ENCODE data around the gene CD74. TPM values are rescaled to one million over a fixed set of nuclear protein-coding genes. Genes with fewer than 3 reads are reported as not detected.

The CD74 gene
- total and polyA plus RNA-seq, 4 donors = 1,061 to 2,819 (median 1,720) TPM

GRCh38 chr5:150411245-150411979, 1.3 kb downstream of the CD74 start:
- Histone ChIP-seq H3K9ac (ENCODE audit: insufficient read depth in 1 of 2, low read length in 2 of 2) (peak overlapping the region in 1 of 2 donors; percentile 78), H3K4me3 (peak overlapping the region; percentile 55), H3K27ac (ENCODE audit: low read depth in 1 of 2, low read length in 1 of 2) (peak overlapping the region; percentile 24 to 98), H3K27me3 (ENCODE audit: control insufficient read depth in 3 of 3, insufficient read depth in 3 of 3, low read length in 2 of 3) (no peaks in the 10 kb centered on the region), H3K9me3 (ENCODE audit: control insufficient read depth in 4 of 4, insufficient read depth in 3 of 4, low read length in 3 of 4) (no peaks in the 10 kb centered on the region), H3K36me3 (ENCODE audit: control insufficient read depth in 4 of 4, insufficient read depth in 4 of 4, low read length in 4 of 4) (peaks cover 0 to 11% (median 0%) of the 10 kb centered on the region in 4 donors), H3K4me1 (ENCODE audit: control insufficient read depth in 5 of 5, insufficient read depth in 5 of 5, low read length in 5 of 5) (peaks cover 0 to 15% (median 2%) of the 10 kb centered on the region in 5 donors)
- ATAC-seq (ENCODE audit: insufficient read depth, low FRiP score) (peak; percentile 21), DNase-seq (peak in 2 of 3 donors; percentile 12 to 15)
- TF ChIP-seq, protein P1, sequence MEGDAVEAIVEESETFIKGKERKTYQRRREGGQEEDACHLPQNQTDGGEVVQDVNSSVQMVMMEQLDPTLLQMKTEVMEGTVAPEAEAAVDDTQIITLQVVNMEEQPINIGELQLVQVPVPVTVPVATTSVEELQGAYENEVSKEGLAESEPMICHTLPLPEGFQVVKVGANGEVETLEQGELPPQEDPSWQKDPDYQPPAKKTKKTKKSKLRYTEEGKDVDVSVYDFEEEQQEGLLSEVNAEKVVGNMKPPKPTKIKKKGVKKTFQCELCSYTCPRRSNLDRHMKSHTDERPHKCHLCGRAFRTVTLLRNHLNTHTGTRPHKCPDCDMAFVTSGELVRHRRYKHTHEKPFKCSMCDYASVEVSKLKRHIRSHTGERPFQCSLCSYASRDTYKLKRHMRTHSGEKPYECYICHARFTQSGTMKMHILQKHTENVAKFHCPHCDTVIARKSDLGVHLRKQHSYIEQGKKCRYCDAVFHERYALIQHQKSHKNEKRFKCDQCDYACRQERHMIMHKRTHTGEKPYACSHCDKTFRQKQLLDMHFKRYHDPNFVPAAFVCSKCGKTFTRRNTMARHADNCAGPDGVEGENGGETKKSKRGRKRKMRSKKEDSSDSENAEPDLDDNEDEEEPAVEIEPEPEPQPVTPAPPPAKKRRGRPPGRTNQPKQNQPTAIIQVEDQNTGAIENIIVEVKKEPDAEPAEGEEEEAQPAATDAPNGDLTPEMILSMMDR (IDR thresholded peaks at IDR 0.05; ENCODE audit: control extremely low read depth, extremely low read depth) = no peak
- WGBS, 2 donors = 33% methylated on average over 5 of the region's 5 CpGs

DNA sequence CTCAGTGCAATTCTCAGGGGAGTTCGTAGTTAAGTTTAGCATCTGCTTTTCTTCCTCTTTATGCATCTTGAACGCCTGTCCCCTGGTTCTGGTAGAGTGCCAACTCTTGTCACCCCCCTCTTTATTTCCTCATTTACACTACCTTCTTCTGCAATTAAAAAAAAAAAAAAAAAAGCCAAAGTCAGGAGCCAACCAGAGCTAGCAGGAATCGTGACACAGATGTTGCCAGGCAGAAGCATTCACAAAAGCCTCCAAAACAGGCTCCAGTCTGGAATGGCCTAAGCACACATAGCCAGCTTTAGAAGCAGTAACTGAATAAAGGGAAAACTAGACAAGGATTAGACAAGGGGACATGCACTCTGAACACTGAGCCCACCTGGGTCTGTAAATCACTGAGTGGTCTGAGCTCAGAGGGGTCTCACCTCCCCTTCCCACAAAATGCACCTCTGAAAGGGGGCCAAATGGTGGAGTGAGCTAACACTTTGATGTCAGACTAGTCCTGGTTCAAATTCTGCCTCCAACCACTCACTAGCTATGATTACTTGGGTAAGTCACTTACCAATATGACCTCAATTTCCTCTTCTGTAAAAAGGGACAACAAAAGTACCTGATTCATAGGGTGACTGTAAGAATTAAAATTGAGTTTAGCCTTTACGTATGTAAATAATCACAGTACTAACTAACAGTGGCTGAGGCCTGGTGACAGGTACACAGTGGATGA, 2.0 kb downstream of the CD74 start:
- TF ChIP-seq, protein P1 (IDR thresholded peaks at IDR 0.05; ENCODE audit: control extremely low read depth, extremely low read depth) = no peak
- peaks cover 0 to 14% (median 0%) of the 10 kb centered on the region in 4 donors for H3K36me3 ChIP-seq (ENCODE audit: control insufficient read depth in 4 of 4, insufficient read depth in 4 of 4, low read length in 4 of 4)
- peak overlapping the region; percentile 39 to 98 for H3K27ac ChIP-seq (ENCODE audit: low read depth in 1 of 2, low read length in 1 of 2)
- H3K9ac ChIP-seq (ENCODE audit: insufficient read depth in 1 of 2, low read length in 2 of 2) = peak overlapping the region in 1 of 2 donors; percentile 78
- peak; percentile 81 to 92 (median 89) for DNase-seq
- ATAC-seq (ENCODE audit: insufficient read depth, low FRiP score) = peak; percentile 32
- no peaks in the 10 kb centered on the region for H3K9me3 ChIP-seq (ENCODE audit: control insufficient read depth in 4 of 4, insufficient read depth in 3 of 4, low read length in 3 of 4)
- H3K4me3 ChIP-seq = peak overlapping the region; percentile 14
- H3K4me1 ChIP-seq (ENCODE audit: control insufficient read depth in 5 of 5, insufficient read depth in 5 of 5, low read length in 5 of 5) = peaks cover 0 to 15% (median 2%) of the 10 kb centered on the region in 5 donors
- H3K27me3 ChIP-seq (ENCODE audit: control insufficient read depth in 3 of 3, insufficient read depth in 3 of 3, low read length in 2 of 3) = no peaks in the 10 kb centered on the region
- 7% methylated on average over 4 of the region's 4 CpGs for WGBS, 2 donors

DNA sequence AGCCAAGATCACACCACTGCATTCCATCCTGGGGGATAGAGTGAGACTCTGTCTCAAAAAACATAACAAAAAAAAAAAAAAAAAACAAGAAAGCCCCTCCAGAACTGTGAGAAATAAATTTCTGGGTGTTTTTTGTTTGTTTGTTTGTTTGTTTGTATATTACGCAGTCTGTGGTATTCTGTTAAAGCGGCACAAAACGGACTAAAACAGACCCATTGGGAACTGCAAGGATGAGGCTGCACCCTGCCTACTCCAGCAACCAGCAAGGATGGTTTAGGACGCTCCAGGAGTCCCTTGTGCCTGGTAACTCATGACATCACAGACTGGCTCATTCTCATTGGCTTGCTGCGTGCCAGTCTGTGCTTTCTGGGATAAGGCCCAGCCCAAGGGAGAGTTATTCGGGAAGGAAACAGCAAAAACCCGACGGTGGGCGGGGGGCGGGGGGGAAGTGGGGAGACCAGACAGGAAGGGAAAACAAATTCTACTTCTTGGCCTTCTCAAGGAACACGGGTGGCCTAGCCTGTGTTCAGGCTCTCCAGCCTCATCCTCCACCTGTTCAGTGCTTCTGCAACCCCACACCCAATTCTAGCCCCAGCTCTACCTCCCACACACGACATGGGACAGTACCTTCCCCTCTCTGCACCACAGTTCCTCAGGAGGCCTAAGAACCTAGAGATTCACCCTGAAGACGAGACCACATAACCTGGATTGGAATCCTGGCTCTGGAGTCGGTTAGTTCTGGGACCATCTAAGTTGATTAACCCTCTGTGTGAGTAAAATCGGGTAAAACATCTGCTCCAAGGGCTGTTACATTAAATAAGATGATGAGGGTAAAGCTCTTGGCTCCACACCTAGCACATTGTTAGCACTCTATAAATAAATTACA, 2.8 kb downstream of the CD74 start:
- TF ChIP-seq, protein P1 (IDR thresholded peaks at IDR 0.05; ENCODE audit: control extremely low read depth, extremely low read depth) = no peak
- Histone ChIP-seq H3K36me3 (ENCODE audit: control insufficient read depth in 4 of 4, insufficient read depth in 4 of 4, low read length in 4 of 4) (peaks cover 0 to 21% (median 0%) of the 10 kb centered on the region in 4 donors), H3K9me3 (ENCODE audit: control insufficient read depth in 4 of 4, insufficient read depth in 3 of 4, low read length in 3 of 4) (no peaks in the 10 kb centered on the region), H3K27me3 (ENCODE audit: control insufficient read depth in 3 of 3, insufficient read depth in 3 of 3, low read length in 2 of 3) (no peaks in the 10 kb centered on the region), H3K4me3 (peak overlapping the region; percentile 32), H3K4me1 (ENCODE audit: control insufficient read depth in 5 of 5, insufficient read depth in 5 of 5, low read length in 5 of 5) (peaks cover 0 to 15% (median 2%) of the 10 kb centered on the region in 5 donors), H3K27ac (ENCODE audit: low read depth in 1 of 2, low read length in 1 of 2) (peak overlapping the region; percentile 45 to 96), H3K9ac (ENCODE audit: insufficient read depth in 1 of 2, low read length in 2 of 2) (peak overlapping the region in 1 of 2 donors; percentile 1)
- ATAC-seq (ENCODE audit: insufficient read depth, low FRiP score) (peak; percentile 74), DNase-seq (peak; percentile 86 to 94 (median 92))
- WGBS, 2 donors = 3% methylated on average over 15 of the region's 15 CpGs

Data from lung (tissue), 12 donors.